SHP77 treated with DMSO at 0.1 percent for 48 hours (cell line): ENCODE data around the gene PC.

ENCODE experiments used
- DNase-seq: peaks from one replicate; lab custom pipeline; 2025; lab: John Stamatoyannopoulos, UW

Gene PC

DNA sequence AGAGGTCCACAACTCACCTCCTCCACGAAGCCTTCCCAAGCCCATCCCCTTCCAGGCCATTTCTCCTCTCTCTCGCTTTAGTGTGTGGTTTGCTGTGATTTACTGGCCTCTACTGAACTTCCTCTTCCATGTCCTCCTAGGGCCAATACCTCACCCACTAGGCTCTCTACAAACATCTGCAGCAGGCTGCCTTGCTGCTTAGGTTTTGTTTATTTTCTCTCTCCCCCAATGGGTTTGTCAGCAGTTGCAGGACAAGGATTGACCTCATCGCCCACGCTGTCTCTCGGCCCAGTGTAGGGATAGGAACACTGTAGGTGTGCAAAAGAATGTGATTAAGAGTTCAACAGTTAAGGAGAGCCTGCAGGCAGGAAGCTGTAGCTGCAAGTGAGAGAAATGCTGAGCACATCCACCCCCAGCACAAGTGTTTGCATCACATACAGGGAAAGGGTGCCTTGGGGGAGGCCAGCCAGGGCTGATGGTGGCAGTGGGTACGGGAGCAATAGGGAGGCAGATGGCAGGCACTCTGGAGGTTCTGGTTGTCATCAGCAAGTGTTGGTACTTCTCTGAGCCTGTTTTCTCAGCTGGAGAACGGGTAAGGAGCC is 1.4 kb downstream of the PC start:
- DNase-seq, result no peak

DNA sequence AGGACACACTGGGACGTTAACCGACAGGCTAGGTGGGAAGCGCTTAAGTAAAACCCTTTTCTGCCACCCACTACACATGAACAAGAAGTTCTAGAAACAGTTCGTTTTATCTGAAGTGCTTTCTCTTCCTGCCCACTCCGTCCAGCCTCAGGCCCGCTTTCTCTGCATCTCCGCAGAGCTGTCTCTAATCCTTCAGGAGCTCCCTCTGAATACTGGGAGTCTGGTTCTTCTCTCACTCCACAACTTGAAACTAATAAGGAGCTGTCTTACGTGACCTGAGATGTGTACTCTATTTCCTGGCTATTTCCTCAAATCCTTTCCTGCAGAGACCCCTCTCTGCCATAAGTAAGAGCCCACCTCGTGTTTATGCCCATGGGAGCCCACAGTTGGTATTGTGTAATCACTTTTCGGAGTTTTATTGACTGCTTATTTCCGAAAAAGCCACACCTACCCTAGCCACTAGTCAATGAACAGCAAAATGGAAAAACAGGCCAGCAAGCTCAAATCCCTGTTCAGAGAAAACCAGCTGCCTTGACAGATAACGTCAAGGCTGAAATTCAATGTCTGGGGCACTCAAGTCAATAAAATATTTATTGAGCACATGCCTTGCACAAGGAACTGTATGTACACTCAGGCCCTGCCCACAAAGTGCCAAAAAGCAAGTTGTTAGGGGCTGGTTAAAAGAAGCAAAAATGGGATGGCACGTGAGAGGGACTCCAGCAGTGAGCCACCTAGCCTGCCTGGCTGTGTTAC is 4.9 kb downstream of the PC start:
- no peak for DNase-seq

DNA sequence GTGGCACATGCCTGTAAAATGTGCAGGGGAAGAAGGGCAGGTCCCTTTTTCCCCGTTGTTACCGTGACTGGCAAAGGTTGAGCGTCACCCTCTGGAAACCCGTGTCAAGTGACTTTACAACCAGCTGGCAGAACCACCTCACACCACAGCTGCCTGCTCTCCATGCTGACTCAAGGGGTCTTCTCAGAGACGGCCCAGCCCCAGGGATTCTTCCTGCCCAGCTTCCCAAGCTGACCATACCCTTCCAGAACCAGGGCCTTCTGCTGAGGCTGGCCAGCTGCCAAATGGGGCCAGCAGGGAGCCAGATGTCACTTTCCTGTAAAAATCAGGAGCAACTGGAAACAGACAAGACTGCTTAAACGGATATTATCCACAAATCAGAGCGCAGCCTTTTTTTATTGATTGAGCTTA is 6.3 kb downstream of the PC start:
- DNase-seq, result peak; percentile 82

DNA sequence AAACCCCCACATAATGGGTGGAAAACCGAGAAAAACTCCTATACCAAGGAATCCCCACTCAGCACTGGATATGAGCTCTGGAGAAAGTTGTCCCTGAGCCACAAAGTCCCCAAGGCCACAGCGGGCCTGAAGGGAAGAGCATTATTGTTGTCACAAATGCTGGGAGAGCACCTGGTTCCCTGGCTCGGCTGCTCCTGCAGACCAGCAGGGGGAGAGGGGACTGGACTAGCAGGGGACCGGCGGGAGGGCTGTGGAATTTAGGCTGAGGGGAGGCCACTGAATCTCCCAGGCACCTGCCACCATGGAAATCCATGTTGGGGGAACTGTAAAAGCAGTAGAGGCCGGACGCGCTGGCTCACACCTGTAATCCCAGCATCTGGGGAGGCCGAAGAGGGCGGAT is 7.0 kb downstream of the PC start:
- DNase-seq, result no peak

DNA sequence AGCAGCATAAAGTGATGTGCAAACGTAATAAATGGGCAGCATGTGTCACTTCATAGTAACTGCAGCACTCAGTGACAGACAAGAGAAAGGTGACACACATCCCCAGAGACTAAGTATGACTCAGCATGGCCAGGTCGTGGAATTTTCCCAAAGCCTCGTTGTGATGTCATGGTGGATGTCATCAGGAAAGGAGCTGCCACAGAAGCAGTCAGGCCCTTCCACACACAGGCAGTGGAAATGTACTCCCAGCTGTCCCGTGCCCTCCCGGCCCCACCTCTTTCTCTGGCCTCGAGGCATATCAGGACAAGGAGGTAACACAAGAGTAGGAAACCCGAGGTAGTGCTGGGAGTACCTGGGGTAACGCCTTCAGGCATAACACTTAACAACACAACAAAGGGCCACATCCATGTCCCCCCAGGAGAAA is 8.1 kb downstream of the PC start:
- peak; percentile 95 for DNase-seq

DNA sequence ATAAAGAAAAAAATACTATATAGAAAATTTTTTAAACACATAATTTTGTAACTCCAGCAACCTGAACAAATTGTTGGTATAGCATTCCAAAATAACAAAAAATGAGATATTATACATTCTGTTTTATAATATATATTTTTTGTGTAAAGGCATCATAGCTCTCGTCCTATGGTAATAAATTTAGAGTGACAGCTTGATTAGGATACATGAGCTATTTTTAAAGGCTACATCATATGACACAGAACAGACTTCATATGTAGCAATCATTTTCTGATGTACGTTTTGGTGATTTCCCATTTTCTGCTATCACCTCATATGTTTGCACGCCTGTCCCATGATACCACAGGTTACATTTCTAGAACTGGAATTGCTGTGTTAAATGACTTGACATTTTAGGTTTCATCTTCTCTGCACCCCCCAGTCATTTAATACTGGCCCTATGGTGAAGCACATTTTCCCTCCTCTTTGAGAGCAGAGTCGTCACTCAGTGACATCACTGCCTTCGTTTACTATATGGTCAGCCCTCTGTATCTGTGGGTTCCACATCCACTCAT is 19.5 kb downstream of the PC start:
- no peak for DNase-seq

DNA sequence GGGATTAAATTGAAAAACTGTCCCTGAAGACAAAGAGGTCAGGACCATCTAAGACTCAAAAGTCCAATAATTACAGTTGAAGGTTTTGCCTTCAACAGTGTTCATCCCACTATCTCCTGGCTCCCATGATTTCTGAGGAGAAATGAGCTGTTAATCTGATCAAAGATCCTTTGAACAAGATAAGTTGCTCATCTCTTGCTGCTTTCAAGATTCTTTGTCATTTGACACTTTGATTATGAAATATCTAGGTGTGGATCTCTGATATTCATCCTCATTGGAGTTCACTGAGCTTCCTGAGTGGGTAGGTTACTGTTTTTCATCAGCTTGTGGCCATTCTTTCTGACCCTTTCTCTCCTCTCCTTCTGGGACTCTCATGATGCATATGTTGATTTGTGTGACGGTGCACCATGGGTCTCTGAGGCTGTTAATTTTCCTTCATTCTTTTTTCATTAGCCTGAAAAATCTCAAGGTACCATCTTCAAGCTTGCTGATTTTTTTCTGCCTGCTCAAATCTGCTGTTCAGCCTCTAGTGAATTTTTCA is 20.9 kb downstream of the PC start:
- DNase-seq, result no peak

- DNase-seq, result no peak
Observed at GRCh38 chr11:66936311-66936711, 21.9 kb downstream of the PC start.

DNA sequence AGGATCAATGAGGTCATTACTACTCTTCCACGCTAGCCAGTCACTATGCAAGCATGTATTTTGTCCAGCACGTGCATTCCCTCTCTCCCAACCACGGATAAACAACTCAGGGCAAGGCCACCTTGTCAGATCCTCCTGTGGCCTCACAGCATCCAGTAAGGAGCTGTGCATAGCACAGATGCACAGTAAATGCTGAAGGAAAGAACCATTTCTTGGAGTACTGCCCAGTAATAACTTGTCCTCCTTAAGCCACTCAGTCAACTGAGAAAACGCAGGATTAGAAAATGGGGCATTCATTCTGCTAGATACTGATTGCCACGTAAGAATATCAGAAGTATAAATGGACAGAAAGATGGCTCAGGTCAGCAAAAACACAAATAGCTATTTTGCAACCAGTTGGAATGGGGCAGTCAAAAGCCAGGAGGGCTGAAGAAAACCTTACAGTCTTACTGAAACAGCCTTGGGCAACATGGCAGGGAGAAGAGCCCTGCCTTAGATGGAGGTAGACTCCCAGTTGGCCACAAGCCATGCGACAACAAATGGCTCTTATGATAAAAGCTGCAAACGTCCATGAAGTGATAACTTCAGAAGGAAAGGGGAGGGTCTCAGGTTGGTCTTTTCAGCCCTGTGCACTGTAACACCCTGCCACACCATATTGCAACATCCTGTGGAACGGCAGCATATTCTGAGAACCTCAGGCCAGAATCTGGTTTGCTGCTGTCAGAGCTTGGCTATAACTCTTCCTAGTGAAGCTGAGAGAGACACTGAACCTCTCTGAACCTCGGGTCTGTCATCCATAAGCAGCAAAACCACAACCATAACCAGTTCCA is 23.0 kb downstream of the PC start:
- DNase-seq, result no peak

- DNase-seq, result no peak
Observed at GRCh38 chr11:66933531-66933930, 24.7 kb downstream of the PC start.

- no peak for DNase-seq
Observed at GRCh38 chr11:66932543-66932942, 25.6 kb downstream of the PC start.

- DNase-seq, result no peak
Observed at GRCh38 chr11:66929753-66930152, 28.4 kb downstream of the PC start.

- DNase-seq, result no peak
Observed at GRCh38 chr11:66924272-66924671, 33.9 kb downstream of the PC start.

GRCh38 chr11:66922551-66922950 is 35.6 kb downstream of the PC start:
- no peak for DNase-seq

DNA sequence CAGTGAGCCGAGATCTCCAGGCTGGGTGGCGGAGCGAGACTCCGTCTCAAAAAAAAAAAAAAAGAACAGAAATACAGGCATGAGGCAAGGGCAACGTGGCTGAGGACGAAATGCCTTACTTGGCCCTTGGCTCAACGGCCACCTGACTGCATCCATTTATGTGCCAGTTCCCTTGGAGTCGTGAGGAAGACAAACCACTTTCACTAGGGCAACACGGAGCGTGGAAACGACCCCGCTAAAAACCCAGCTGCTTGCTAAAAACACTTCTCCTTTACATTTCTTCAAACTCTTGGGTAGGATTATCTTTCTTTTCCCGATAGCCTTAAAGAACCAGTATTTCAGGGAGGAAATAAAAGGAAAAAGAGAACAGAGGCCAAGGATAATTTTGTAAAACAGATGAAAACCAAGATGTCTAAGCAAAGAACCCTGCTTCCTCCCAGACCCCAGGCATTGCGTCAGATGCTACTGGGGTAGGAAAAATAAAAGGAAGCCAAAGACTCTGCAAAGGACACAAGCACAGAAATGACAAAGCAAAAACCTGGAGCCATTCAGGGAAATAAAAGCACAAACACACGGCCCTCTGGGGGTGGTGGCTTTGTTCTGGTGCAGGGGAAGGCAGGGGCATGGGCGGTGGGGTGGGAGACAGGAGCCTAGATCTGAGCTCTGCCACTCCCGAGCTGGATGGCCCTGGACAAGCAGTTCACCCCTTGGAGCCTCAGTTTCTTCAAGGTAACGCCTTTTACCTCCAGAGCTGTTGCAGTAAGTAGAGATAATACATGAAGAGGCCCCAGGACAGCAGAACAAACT is 37.0 kb downstream of the PC start:
- DNase-seq, result no peak

DNA sequence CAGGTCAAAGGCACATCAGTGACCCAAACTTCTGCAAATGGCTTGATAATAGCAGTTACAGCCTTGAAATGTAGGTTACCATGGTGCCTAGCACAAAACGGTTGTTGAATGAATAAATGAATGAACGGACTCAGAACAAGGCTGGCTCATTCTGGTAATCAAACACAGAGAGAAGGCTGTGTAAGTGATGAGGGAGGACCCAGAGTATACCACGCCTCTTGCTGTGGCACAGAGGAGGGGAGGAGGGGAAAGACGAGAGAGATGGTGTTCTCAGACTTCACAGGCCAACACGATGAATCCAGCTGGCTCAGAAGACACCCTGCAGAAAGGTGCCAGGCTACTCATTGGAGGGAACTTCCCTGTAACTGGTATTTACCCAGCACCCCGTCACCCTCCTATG is 38.3 kb downstream of the PC start:
- DNase-seq, result no peak

GRCh38 chr11:66918741-66919140 is 39.4 kb downstream of the PC start:
- no peak for DNase-seq

DNA sequence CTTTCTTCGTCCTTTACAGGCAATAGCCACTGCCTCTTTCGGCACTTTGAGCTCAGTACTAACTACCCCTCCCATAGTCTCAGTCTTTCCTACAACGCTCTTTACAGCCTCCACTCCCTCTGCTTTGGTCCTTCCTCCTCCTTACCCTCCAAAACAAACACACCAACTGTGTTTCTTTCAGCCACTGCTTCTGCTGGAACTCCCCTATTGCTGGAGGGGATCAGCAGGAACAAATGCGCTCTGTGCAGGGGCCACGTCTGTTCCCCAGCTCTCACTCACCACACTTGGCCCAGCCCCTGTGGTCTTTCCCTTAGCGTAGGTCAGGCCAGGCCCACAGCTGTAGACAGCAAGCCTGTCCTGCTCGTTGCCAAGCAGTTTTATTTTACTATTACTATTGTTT is 42.3 kb downstream of the PC start:
- DNase-seq, result no peak

GRCh38 chr11:66915046-66915832 is 42.9 kb downstream of the PC start:
- no peak for DNase-seq

- DNase-seq, result no peak
Observed at GRCh38 chr11:66914505-66914904, 43.7 kb downstream of the PC start.

GRCh38 chr11:66912911-66913310 is 45.3 kb downstream of the PC start:
- no peak for DNase-seq
